SK-N-MC (cell line): ENCODE measurements around the gene ARHGAP28.

ENCODE experiments used
- EZH2 ChIP-seq: fragments of 200-600 bp; sonication (generic); IDR thresholded peaks from one replicate; pipeline ENCODE4 v1.6.1; 2017; ENCODE audit warnings: antibody characterized with exemption
- FOXP2 ChIP-seq: optimal IDR thresholded peaks from 2 replicates; pipeline ENCODE3; 2011; ENCODE audit warnings: mild to moderate bottlenecking, moderate library complexity; ENCODE audit not compliant: insufficient read depth; ENCODE audit errors: extremely low read length, control extremely low read depth
- POLR2AphosphoS5 ChIP-seq: IDR thresholded peaks from 2 replicates; pipeline ENCODE4 v1.6.1; 2012; ENCODE audit warnings: mild to moderate bottlenecking, low read depth, low read length, borderline replicate concordance

- TF ChIP-seq POLR2AphosphoS5 (no peak), FOXP2 (no peak), EZH2 (no peak)
Observed at GRCh38 chr18:6810191-6810590, 80.7 kb downstream of the ARHGAP28 start.
